Measurements from ENCODE around the gene TFIP11. TPM values are rescaled to one million over a fixed set of nuclear protein-coding genes. Genes with fewer than 3 reads are reported as not detected.

Gene TFIP11
- total and polyA plus RNA-seq, 2 donors from 2014 or later: 26.7 to 34.2 TPM

- DNase-seq: no peak
- peaks cover 0 to 7% (median 5%) of the 10 kb centered on the region in 3 donors for H3K4me1 ChIP-seq (ENCODE audit: control insufficient read depth in 2 of 3, insufficient read depth in 2 of 3, low read depth in 1 of 3, low read length in 3 of 3)
- H3K9ac ChIP-seq (ENCODE audit: low read length in 3 of 3): no peak overlapping the region
- peaks cover 5 to 33% (median 22%) of the 10 kb centered on the region in 3 donors for H3K36me3 ChIP-seq (ENCODE audit: control insufficient read depth in 2 of 3, insufficient read depth in 3 of 3, low read length in 3 of 3)
- no peak overlapping the region for H3K27ac ChIP-seq (ENCODE audit: low read depth in 2 of 2, low read length in 2 of 2)
- no peaks in the 10 kb centered on the region for H3K9me3 ChIP-seq (ENCODE audit: control insufficient read depth in 2 of 3, insufficient read depth in 1 of 3, low read length in 3 of 3)
- intact Hi-C loops (cut with DNase I): no loop called here
- no peak overlapping the region for H3K4me3 ChIP-seq (ENCODE audit: low read length in 3 of 3)
- no peaks in the 10 kb centered on the region for H3K27me3 ChIP-seq (ENCODE audit: control insufficient read depth, insufficient read depth, low read length)
- FAIRE-seq: no peak
- no peak for TF ChIP-seq CTCF (IDR thresholded peaks at IDR 0.05; ENCODE audit: borderline replicate concordance, extremely low read depth, insufficient read depth)
Measured at GRCh38 chr22:26476705-26477340, 35.5 kb downstream of the TFIP11 start.

- no peak for TF ChIP-seq CTCF (IDR thresholded peaks at IDR 0.05; ENCODE audit: borderline replicate concordance, extremely low read depth, insufficient read depth)
- H3K27me3 ChIP-seq (ENCODE audit: control insufficient read depth, insufficient read depth, low read length): no peaks in the 10 kb centered on the region
- no peak for DNase-seq
- H3K9ac ChIP-seq (ENCODE audit: low read length in 3 of 3): no peak overlapping the region
- H3K27ac ChIP-seq (ENCODE audit: low read depth in 2 of 2, low read length in 2 of 2): no peak overlapping the region
- H3K4me1 ChIP-seq (ENCODE audit: control insufficient read depth in 2 of 3, insufficient read depth in 2 of 3, low read depth in 1 of 3, low read length in 3 of 3): peaks cover 0 to 6% (median 0%) of the 10 kb centered on the region in 3 donors
- FAIRE-seq: no peak
- intact Hi-C loops (cut with DNase I): no loop called here
- no peaks in the 10 kb centered on the region for H3K9me3 ChIP-seq (ENCODE audit: control insufficient read depth in 2 of 3, insufficient read depth in 1 of 3, low read length in 3 of 3)
- no peak overlapping the region for H3K4me3 ChIP-seq (ENCODE audit: low read length in 3 of 3)
- peaks cover 9 to 54% (median 38%) of the 10 kb centered on the region in 3 donors for H3K36me3 ChIP-seq (ENCODE audit: control insufficient read depth in 2 of 3, insufficient read depth in 3 of 3, low read length in 3 of 3)
Measured at GRCh38 chr22:26474682-26475081, 37.6 kb downstream of the TFIP11 start.

GRCh38 chr22:26471522-26471921 is 40.8 kb downstream of the TFIP11 start:
- FAIRE-seq: no peak
- TF ChIP-seq CTCF (IDR thresholded peaks at IDR 0.05; ENCODE audit: borderline replicate concordance, extremely low read depth, insufficient read depth): no peak
- no peak overlapping the region for H3K27ac ChIP-seq (ENCODE audit: low read depth in 2 of 2, low read length in 2 of 2)
- H3K27me3 ChIP-seq (ENCODE audit: control insufficient read depth, insufficient read depth, low read length): no peaks in the 10 kb centered on the region
- H3K9me3 ChIP-seq (ENCODE audit: control insufficient read depth in 2 of 3, insufficient read depth in 1 of 3, low read length in 3 of 3): no peaks in the 10 kb centered on the region
- no peak overlapping the region for H3K4me3 ChIP-seq (ENCODE audit: low read length in 3 of 3)
- H3K36me3 ChIP-seq (ENCODE audit: control insufficient read depth in 2 of 3, insufficient read depth in 3 of 3, low read length in 3 of 3): peaks cover 11 to 62% (median 41%) of the 10 kb centered on the region in 3 donors
- intact Hi-C loops (cut with DNase I): no loop called here
- DNase-seq: no peak
- H3K9ac ChIP-seq (ENCODE audit: low read length in 3 of 3): no peak overlapping the region
- H3K4me1 ChIP-seq (ENCODE audit: control insufficient read depth in 2 of 3, insufficient read depth in 2 of 3, low read depth in 1 of 3, low read length in 3 of 3): no peaks in the 10 kb centered on the region

Measured in kidney (tissue), 14 donors.